ENCODE results near the gene GOLT1A.

The GOLT1A gene

GRCh38 chr1:204217648-204218000, 3.8 kb upstream of the GOLT1A start:
- no peak for DNase-seq (ENCODE audit: low spot score)

- DNase-seq (ENCODE audit: low spot score), result no peak
These were observed 3.3 kb upstream of the GOLT1A start for GRCh38 chr1:204216880-204217647.

GRCh38 chr1:204216236-204216635, 2.4 kb upstream of the GOLT1A start:
- no peak for DNase-seq (ENCODE audit: low spot score)

- no peak for DNase-seq (ENCODE audit: low spot score)
These were observed 1.1 kb downstream of the GOLT1A start for GRCh38 chr1:204212715-204213114.

- DNase-seq (ENCODE audit: low spot score), result no peak
These were observed 2.7 kb downstream of the GOLT1A start for GRCh38 chr1:204211046-204211445.

- DNase-seq (ENCODE audit: low spot score), result peak; percentile 20
These were observed 6.6 kb downstream of the GOLT1A start for GRCh38 chr1:204207136-204207616.

GRCh38 chr1:204206121-204206520, 7.7 kb downstream of the GOLT1A start:
- DNase-seq (ENCODE audit: low spot score), result no peak

GRCh38 chr1:204205486-204205885, 8.3 kb downstream of the GOLT1A start:
- DNase-seq (ENCODE audit: low spot score), result no peak

GRCh38 chr1:204204944-204205343, 8.8 kb downstream of the GOLT1A start:
- no peak for DNase-seq (ENCODE audit: low spot score)

- DNase-seq (ENCODE audit: low spot score), result no peak
These were observed 10.5 kb downstream of the GOLT1A start for GRCh38 chr1:204203206-204203767.

GRCh38 chr1:204202481-204202880, 11.3 kb downstream of the GOLT1A start:
- DNase-seq (ENCODE audit: low spot score), result no peak

- no peak for DNase-seq (ENCODE audit: low spot score)
These were observed 12.3 kb downstream of the GOLT1A start for GRCh38 chr1:204201348-204202040.

- DNase-seq (ENCODE audit: low spot score), result no peak
These were observed 14.2 kb downstream of the GOLT1A start for GRCh38 chr1:204199579-204199978.

- no peak for DNase-seq (ENCODE audit: low spot score)
These were observed 15.1 kb downstream of the GOLT1A start for GRCh38 chr1:204198348-204199340.

- no peak for DNase-seq (ENCODE audit: low spot score)
These were observed 16.7 kb downstream of the GOLT1A start for GRCh38 chr1:204197068-204197467.

- no peak for DNase-seq (ENCODE audit: low spot score)
These were observed 17.6 kb downstream of the GOLT1A start, which contains the start of gene KISS1 for GRCh38 chr1:204196068-204196795. Gene KISS1, minus strand, starts transcription at chr1:204196491. Its CDS starts 3,615 bp downstream, at chr1:204192876.

GRCh38 chr1:204194771-204195170, 19.0 kb downstream of the GOLT1A start:
- DNase-seq (ENCODE audit: low spot score), result no peak

- DNase-seq (ENCODE audit: low spot score), result no peak
These were observed 19.7 kb downstream of the GOLT1A start for GRCh38 chr1:204194080-204194479.

GRCh38 chr1:204192589-204193352, 21.0 kb downstream of the GOLT1A start:
- DNase-seq (ENCODE audit: low spot score), result no peak

- no peak for DNase-seq (ENCODE audit: low spot score)
These were observed 21.7 kb downstream of the GOLT1A start for GRCh38 chr1:204192046-204192445.

Measured in pons (tissue), 1 donor.